Nephron (organoid): ENCODE measurements around the gene ZNF831.

ENCODE experiments used
- H3K27ac Mint-ChIP-seq, 3 experiments: 2 replicates each; pipeline ENCODE4 v1.8.0; 2020; ENCODE audit warnings: mixed read lengths in 3 of 3, mild to moderate bottlenecking in 2 of 3, moderate library complexity in 1 of 3
- H3K27me3 Mint-ChIP-seq: 2 replicates; pipeline ENCODE4 v1.8.0; 2021; ENCODE audit warnings: low read depth, mild to moderate bottlenecking, moderate library complexity, mixed read lengths
- H3K36me3 Mint-ChIP-seq: 2 replicates; pipeline ENCODE4 v1.8.0; 2020; ENCODE audit warnings: low read depth, mixed read lengths
- H3K4me1 Mint-ChIP-seq: 2 replicates; pipeline ENCODE4 v1.8.0; 2020; ENCODE audit warnings: mixed read lengths
- H3K4me3 Mint-ChIP-seq, 3 experiments: 2 replicates each; pipeline ENCODE4 v1.8.0; 2020; ENCODE audit warnings: mild to moderate bottlenecking in 3 of 3, mixed read lengths in 3 of 3, moderate library complexity in 2 of 3
- H3K9me3 Mint-ChIP-seq: 2 replicates; pipeline ENCODE4 v1.8.0; 2020; ENCODE audit warnings: mixed read lengths
- CTCF ChIP-seq, 3 experiments: fragments of 200-600 bp; sonication (generic); IDR thresholded peaks; one replicate each; pipeline ENCODE4 v1.5.0; 2021; ENCODE audit warnings: antibody characterized with exemption in 3 of 3; ENCODE audit not compliant: unreplicated experiment in 3 of 3

ZNF831 gene

GRCh38 chr20:59295531-59295930 lies 131.9 kb downstream of the ZNF831 start:
- H3K4me1 Mint-ChIP-seq, result peaks cover 5% of the 10 kb centered on the region
- no peak for TF ChIP-seq CTCF (IDR thresholded peaks at IDR 0.05; ENCODE audit: unreplicated experiment in 3 of 3)
- no peaks in the 10 kb centered on the region for H3K36me3 Mint-ChIP-seq
- H3K9me3 Mint-ChIP-seq, result no peaks in the 10 kb centered on the region
- no peak overlapping the region for H3K27ac Mint-ChIP-seq
- H3K27me3 Mint-ChIP-seq, result peaks cover 83% of the 10 kb centered on the region
- no peak overlapping the region for H3K4me3 Mint-ChIP-seq

- Mint-ChIP-seq H3K36me3 (no peaks in the 10 kb centered on the region), H3K4me3 (no peak overlapping the region), H3K27ac (no peak overlapping the region), H3K27me3 (peaks cover 94% of the 10 kb centered on the region), H3K9me3 (no peaks in the 10 kb centered on the region), H3K4me1 (peaks cover 5% of the 10 kb centered on the region)
- TF ChIP-seq CTCF (IDR thresholded peaks at IDR 0.05; ENCODE audit: unreplicated experiment in 3 of 3), result no peak
Observed at GRCh38 chr20:59297686-59298085, 134.1 kb downstream of the ZNF831 start.

DNA sequence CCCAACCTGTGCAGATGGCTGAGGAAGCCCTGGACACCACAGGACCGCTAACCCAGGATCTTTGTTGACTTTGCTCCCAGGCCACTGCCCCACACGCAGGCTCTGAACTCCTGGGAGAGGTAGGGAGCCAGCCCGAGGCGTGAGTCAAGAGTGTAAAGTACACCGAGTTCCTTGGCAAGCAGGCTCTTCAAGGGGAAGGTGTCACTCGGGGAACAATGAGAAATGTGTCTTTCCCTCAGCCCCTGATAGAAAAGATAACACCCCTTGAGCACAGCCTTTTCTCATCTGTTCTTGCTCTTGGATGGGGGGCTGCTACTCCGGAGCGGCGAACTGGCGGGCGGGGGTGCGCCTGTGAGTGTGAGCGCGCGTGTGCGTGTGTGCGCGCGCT lies 136.3 kb downstream of the ZNF831 start:
- Mint-ChIP-seq H3K27me3 (peaks cover 92% of the 10 kb centered on the region), H3K36me3 (no peaks in the 10 kb centered on the region), H3K4me1 (peaks cover 5% of the 10 kb centered on the region), H3K27ac (no peak overlapping the region), H3K4me3 (peak overlapping the region; percentile 64 to 74 (median 65)), H3K9me3 (no peaks in the 10 kb centered on the region)
- no peak for TF ChIP-seq CTCF (IDR thresholded peaks at IDR 0.05; ENCODE audit: unreplicated experiment in 3 of 3)

GRCh38 chr20:59300333-59301081 lies 136.9 kb downstream of the ZNF831 start, which contains the start of gene EDN3:
EDN3 (plus strand) TSS chr20:59300611; CDS start chr20:59300813, 202 bp downstream.
- no peak within 1 kb of the TSS for H3K27ac Mint-ChIP-seq
- H3K9me3 Mint-ChIP-seq, result no peaks in the 10 kb centered on the region
- no peaks in the 10 kb centered on the region for H3K36me3 Mint-ChIP-seq
- peak within 1 kb of the TSS; percentile 70 to 77 (median 74) for H3K4me3 Mint-ChIP-seq
- H3K4me1 Mint-ChIP-seq, result peaks cover 5% of the 10 kb centered on the region
- TF ChIP-seq CTCF (IDR thresholded peaks at IDR 0.05; ENCODE audit: unreplicated experiment in 3 of 3), result no peak
- peaks cover 92% of the 10 kb centered on the region for H3K27me3 Mint-ChIP-seq

DNA sequence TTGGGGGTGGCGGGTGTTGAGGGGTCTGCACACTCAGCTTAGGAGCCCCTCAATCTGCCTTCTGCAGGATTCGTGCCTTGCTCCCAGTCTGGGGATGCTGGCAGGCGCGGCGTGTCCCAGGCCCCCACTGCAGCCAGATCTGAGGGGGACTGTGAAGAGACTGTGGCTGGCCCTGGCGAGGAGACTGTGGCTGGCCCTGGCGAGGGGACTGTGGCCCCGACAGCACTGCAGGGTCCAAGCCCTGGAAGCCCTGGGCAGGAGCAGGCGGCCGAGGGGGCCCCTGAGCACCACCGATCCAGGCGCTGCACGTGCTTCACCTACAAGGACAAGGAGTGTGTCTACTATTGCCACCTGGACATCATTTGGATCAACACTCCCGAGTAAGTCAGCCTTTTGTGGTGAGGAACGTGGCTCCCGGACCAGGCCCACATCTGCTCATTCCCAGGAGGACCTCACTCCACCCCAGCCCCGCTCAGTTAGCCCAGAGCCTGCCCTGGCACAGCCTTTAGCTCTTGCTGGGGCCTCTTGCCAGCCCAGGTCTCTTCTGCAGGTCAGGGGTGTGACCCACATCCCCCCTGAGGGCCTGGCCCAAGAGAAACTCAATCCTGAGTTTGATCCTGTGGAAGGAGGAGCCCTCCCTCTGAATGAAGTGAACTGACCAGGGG lies 137.9 kb downstream of the ZNF831 start:
- Mint-ChIP-seq H3K4me3 (peak overlapping the region; percentile 64 to 77 (median 70)), H3K27ac (no peak overlapping the region), H3K4me1 (peaks cover 5% of the 10 kb centered on the region), H3K27me3 (peaks cover 85% of the 10 kb centered on the region), H3K9me3 (no peaks in the 10 kb centered on the region), H3K36me3 (no peaks in the 10 kb centered on the region)
- TF ChIP-seq CTCF (IDR thresholded peaks at IDR 0.05; ENCODE audit: unreplicated experiment in 3 of 3), result no peak
